ENCODE data around the gene FLT4. TPM values are rescaled to one million over a fixed set of nuclear protein-coding genes. Genes with fewer than 3 reads are reported as not detected.

The FLT4 gene
- total RNA-seq, 1 donor from 2014 or later = 2.0 TPM

DNA sequence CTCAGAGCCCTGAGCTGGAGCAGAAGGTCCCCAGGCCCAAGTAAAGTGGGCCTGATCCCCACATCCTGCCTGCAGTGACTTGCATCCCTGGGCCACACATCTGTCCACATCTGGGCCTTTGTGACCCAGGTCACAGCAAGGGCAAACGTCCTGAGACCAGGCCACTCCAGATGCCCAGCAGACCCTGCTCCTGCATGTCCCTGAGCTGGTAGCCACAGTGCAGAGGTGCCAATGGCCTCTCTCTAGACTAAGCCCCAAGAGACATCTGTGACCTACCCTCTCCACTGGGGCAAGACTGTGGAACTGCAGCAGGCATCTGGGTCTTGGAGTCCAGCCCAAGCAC is 2.5 kb downstream of the FLT4 start:
- H3K4me3 Mint-ChIP-seq (ENCODE audit: low read depth) = no peak overlapping the region
- no peaks in the 10 kb centered on the region for H3K9me3 Mint-ChIP-seq (ENCODE audit: low read depth)
- H3K36me3 Mint-ChIP-seq (ENCODE audit: insufficient read depth) = no peaks in the 10 kb centered on the region
- H3K27ac Mint-ChIP-seq = no peak overlapping the region
- TF ChIP-seq, protein P1, sequence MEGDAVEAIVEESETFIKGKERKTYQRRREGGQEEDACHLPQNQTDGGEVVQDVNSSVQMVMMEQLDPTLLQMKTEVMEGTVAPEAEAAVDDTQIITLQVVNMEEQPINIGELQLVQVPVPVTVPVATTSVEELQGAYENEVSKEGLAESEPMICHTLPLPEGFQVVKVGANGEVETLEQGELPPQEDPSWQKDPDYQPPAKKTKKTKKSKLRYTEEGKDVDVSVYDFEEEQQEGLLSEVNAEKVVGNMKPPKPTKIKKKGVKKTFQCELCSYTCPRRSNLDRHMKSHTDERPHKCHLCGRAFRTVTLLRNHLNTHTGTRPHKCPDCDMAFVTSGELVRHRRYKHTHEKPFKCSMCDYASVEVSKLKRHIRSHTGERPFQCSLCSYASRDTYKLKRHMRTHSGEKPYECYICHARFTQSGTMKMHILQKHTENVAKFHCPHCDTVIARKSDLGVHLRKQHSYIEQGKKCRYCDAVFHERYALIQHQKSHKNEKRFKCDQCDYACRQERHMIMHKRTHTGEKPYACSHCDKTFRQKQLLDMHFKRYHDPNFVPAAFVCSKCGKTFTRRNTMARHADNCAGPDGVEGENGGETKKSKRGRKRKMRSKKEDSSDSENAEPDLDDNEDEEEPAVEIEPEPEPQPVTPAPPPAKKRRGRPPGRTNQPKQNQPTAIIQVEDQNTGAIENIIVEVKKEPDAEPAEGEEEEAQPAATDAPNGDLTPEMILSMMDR (IDR thresholded peaks at IDR 0.05; ENCODE audit: unreplicated experiment) = no peak
- H3K4me1 Mint-ChIP-seq (ENCODE audit: low read depth) = peaks cover 5% of the 10 kb centered on the region
- no peak for DNase-seq (ENCODE audit: low spot score, unreplicated experiment)
- peaks cover 86% of the 10 kb centered on the region for H3K27me3 Mint-ChIP-seq

DNA sequence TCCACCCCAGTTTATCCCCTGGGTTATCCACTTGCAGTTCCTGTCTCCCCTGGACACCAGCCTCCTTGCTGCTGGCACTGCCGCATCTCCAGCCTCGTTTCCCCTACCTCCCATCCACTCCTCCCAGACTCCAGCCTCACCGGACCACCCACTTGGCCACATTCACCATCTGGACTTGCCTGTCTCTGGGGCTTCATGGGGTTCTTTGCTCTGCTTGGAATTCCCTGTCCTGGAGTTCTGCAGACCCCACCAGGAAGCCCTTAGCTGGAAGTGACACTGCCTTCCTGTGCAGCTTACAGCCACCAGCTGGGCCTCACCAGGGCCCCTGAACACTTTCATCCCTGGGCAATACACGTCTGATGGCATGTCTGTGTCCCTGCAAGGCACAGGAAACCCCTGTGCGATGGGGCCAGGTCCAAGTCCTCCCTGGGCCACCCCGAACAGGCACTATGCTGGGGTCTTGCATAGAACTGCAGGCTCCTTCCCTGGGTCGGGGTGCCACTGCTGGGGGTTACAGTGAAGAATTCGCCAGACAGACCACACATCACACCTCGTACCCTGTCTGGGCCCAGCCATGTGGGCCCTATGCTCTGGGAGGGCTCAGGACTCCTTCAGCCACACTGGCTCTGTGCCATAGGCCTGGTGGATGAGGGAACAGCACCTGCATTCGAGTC is 3.0 kb downstream of the FLT4 start:
- H3K4me3 Mint-ChIP-seq (ENCODE audit: low read depth) = no peak overlapping the region
- no peak for DNase-seq (ENCODE audit: low spot score, unreplicated experiment)
- H3K4me1 Mint-ChIP-seq (ENCODE audit: low read depth) = peaks cover 5% of the 10 kb centered on the region
- TF ChIP-seq, protein P1 (IDR thresholded peaks at IDR 0.05; ENCODE audit: unreplicated experiment) = no peak
- H3K27ac Mint-ChIP-seq = no peak overlapping the region
- H3K9me3 Mint-ChIP-seq (ENCODE audit: low read depth) = no peaks in the 10 kb centered on the region
- H3K36me3 Mint-ChIP-seq (ENCODE audit: insufficient read depth) = no peaks in the 10 kb centered on the region
- H3K27me3 Mint-ChIP-seq = peaks cover 81% of the 10 kb centered on the region

DNA sequence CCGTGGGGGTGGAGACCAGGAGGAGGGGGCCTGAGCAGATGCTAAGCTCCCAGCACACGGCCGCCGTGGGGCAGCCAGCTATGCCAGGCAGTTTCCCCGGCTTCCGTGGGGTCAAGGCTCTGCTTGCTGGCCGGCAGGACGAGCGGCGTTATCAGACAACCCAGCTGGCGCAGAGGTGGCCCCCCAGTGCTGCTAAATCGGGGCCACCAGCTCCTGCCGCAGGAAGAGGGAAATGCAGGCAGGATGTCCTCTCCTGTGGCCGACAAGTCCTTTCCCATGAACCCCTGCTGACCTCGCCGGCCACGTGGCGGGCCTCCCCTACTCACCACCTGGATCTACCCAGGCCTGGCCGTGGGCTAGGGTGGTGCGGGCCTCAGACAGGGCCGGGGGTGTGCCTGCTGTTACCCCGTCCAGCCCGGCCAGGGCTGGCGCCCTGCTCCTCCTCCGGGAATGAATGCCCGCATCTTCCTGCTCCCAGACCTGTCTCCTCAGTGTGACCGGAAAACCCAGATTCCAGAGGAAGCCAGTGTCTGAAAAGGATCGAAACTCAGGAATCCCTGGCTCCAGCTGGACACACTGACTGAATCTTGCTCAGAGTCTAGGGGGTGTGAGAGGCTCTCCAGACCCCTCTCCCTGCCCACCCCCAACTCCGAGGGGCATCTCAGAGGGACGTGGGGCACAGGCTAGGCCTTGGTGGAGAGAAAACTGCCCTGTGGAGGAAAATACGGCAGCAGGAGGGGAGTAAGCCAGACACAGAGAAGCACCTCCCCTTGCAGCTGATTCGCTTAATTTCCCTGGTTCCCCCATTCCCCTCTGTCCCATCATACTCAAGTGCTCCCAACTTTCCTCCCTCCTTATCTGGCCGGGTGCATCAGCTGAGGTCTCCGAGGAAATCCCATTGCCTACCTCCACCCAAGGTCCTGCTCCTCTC is 3.9 kb downstream of the FLT4 start:
- H3K36me3 Mint-ChIP-seq (ENCODE audit: insufficient read depth) = no peaks in the 10 kb centered on the region
- H3K9me3 Mint-ChIP-seq (ENCODE audit: low read depth) = no peaks in the 10 kb centered on the region
- H3K27me3 Mint-ChIP-seq = peaks cover 72% of the 10 kb centered on the region
- TF ChIP-seq, protein P1 (IDR thresholded peaks at IDR 0.05; ENCODE audit: unreplicated experiment) = no peak
- DNase-seq (ENCODE audit: low spot score, unreplicated experiment) = no peak
- no peak overlapping the region for H3K4me3 Mint-ChIP-seq (ENCODE audit: low read depth)
- peaks cover 5% of the 10 kb centered on the region for H3K4me1 Mint-ChIP-seq (ENCODE audit: low read depth)
- no peak overlapping the region for H3K27ac Mint-ChIP-seq

DNA sequence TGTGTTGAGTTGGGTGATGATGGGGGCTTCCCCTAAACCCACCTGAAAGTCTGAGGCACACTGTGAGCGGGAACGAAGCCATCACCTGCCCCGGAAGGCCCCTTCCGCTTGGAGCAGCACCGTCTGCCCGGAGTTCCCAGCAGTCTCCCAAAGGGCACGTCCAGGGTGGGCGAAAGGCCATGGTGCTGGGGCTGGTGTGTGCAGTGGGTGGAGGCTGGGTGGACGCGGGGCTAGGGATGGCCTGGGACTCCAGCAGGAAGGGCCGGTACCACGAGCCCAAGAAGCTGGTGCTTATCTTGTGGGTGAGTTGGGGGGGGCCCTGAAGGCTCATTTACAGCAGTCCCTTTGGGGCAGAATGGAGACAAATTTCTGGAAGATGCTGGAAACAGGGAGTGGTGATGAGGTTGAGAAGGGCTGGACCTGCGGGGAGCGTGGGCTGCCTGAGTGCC is 4.6 kb downstream of the FLT4 start:
- peaks cover 3% of the 10 kb centered on the region for H3K4me1 Mint-ChIP-seq (ENCODE audit: low read depth)
- TF ChIP-seq, protein P1 (IDR thresholded peaks at IDR 0.05; ENCODE audit: unreplicated experiment) = no peak
- DNase-seq (ENCODE audit: low spot score, unreplicated experiment) = no peak
- H3K27ac Mint-ChIP-seq = no peak overlapping the region
- H3K36me3 Mint-ChIP-seq (ENCODE audit: insufficient read depth) = no peaks in the 10 kb centered on the region
- H3K27me3 Mint-ChIP-seq = peaks cover 65% of the 10 kb centered on the region
- H3K9me3 Mint-ChIP-seq (ENCODE audit: low read depth) = no peaks in the 10 kb centered on the region
- H3K4me3 Mint-ChIP-seq (ENCODE audit: low read depth) = no peak overlapping the region

DNA sequence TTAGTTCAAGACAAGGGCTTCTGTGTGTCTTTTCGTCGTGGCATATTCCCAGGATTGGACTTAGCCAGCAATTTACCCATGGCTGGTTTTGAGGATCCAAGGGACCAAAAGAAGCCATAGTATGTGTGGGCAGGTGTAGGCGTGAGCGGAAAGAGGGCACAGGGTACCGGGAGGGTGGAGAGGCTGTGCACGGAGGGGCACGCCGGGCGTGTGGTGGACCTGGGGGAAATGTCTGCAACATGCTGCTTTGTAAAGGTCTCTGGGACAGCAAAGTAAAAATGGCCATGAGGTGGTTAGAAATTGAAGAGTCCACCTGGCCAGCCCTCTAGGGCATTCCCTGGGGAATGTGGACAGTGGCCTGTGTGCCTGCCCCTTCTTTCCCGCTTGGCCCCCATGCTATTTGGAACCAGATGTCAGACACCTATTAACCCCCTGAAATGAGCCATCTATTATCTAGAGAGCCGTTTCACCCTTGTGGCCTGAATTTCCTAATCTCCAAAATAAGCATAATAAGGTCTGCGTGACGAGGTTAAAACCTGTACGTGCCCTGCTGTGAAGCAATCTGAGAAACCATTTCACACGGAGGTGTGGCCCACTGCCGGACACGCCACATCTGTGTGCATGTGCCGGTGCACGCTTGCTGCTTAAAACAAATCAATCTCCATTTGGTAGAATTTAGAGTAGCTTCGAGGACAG is 5.1 kb downstream of the FLT4 start:
- Mint-ChIP-seq H3K4me3 (ENCODE audit: low read depth) (no peak overlapping the region), H3K36me3 (ENCODE audit: insufficient read depth) (no peaks in the 10 kb centered on the region), H3K9me3 (ENCODE audit: low read depth) (no peaks in the 10 kb centered on the region), H3K27ac (no peak overlapping the region), H3K27me3 (peaks cover 66% of the 10 kb centered on the region), H3K4me1 (ENCODE audit: low read depth) (peaks cover 1% of the 10 kb centered on the region)
- TF ChIP-seq, protein P1 (IDR thresholded peaks at IDR 0.05; ENCODE audit: unreplicated experiment) = no peak
- DNase-seq (ENCODE audit: low spot score, unreplicated experiment) = no peak

Measured in progenitor cell of endocrine pancreas (in vitro differentiated cells).